H9 (cell line): ENCODE measurements around the gene OGG1. TPM values are rescaled to one million over a fixed set of nuclear protein-coding genes. Genes with fewer than 3 reads are reported as not detected.

Experiments used
- DNase-seq: peaks from one replicate; pipeline ENCODE4 v3.0.0-alpha.2; 2017
- H2AFZ ChIP-seq: one replicate; pipeline ENCODE4 v1.6.1; 2013; ENCODE audit warnings: mild to moderate bottlenecking, low read length, control low read depth, moderate library complexity
- H2AK5ac ChIP-seq: 2 replicates; pipeline ENCODE4 v1.6.1; 2013; ENCODE audit warnings: low read length, control low read depth, mixed read lengths; ENCODE audit not compliant: insufficient read length
- H2BK120ac ChIP-seq: one replicate; pipeline ENCODE4 v1.6.1; 2013; ENCODE audit warnings: low read depth, mild to moderate bottlenecking, low read length, control low read depth, inconsistent platforms; ENCODE audit not compliant: poor library complexity, severe bottlenecking
- H2BK12ac ChIP-seq: 2 replicates; pipeline ENCODE4 v1.6.1; 2013; ENCODE audit warnings: low read length, control low read depth, mixed read lengths, low read depth; ENCODE audit not compliant: insufficient read length
- H2BK15ac ChIP-seq: 2 replicates; pipeline ENCODE4 v1.6.1; 2013; ENCODE audit warnings: low read depth, low read length, control low read depth
- H2BK20ac ChIP-seq: one replicate; pipeline ENCODE4 v1.6.1; 2013; ENCODE audit warnings: low read depth, mild to moderate bottlenecking, low read length, control low read depth, inconsistent platforms; ENCODE audit not compliant: poor library complexity, severe bottlenecking
- H2BK5ac ChIP-seq: 2 replicates; pipeline ENCODE4 v1.6.1; 2013; ENCODE audit warnings: low read length, control low read depth, mixed read lengths; ENCODE audit not compliant: insufficient read length
- H3K14ac ChIP-seq: 2 replicates; pipeline ENCODE4 v1.6.1; 2013; ENCODE audit warnings: low read length, control low read depth; ENCODE audit not compliant: insufficient read depth
- H3K18ac ChIP-seq: 2 replicates; pipeline ENCODE4 v1.6.1; 2013; ENCODE audit warnings: low read depth, mild to moderate bottlenecking, mixed read lengths, low read length, control low read depth; ENCODE audit not compliant: insufficient read length
- H3K23ac ChIP-seq: 2 replicates; pipeline ENCODE4 v1.6.1; 2013; ENCODE audit warnings: low read length, control low read depth, mixed read lengths, low read depth; ENCODE audit not compliant: insufficient read length
- H3K23me2 ChIP-seq: 2 replicates; pipeline ENCODE4 v1.6.1; 2013; ENCODE audit warnings: low read depth, mild to moderate bottlenecking, mixed read lengths, low read length, control low read depth; ENCODE audit not compliant: insufficient read length, poor library complexity, severe bottlenecking
- H3K27ac ChIP-seq: 2 replicates; pipeline ENCODE4 v1.5.1; 2013; ENCODE audit warnings: low read length, control low read depth, mixed read lengths, low read depth; ENCODE audit not compliant: insufficient read length
- H3K27me3 ChIP-seq: 2 replicates; pipeline ENCODE4 v1.6.1; 2013; ENCODE audit warnings: low read length, control low read depth, inconsistent platforms; ENCODE audit not compliant: insufficient read depth
- H3K4ac ChIP-seq: 2 replicates; pipeline ENCODE4 v1.6.1; 2013; ENCODE audit warnings: low read depth, mild to moderate bottlenecking, control low read depth, inconsistent platforms, low read length, moderate library complexity
- H3K4me1 ChIP-seq: 2 replicates; pipeline ENCODE4 v1.6.1; 2013; ENCODE audit warnings: low read length, control low read depth, inconsistent platforms; ENCODE audit not compliant: insufficient read depth
- H3K4me2 ChIP-seq: 2 replicates; pipeline ENCODE4 v1.6.1; 2013; ENCODE audit warnings: low read length, control low read depth, mixed read lengths; ENCODE audit not compliant: insufficient read length, insufficient read depth
- H3K56ac ChIP-seq: 2 replicates; pipeline ENCODE4 v1.6.1; 2013; ENCODE audit warnings: low read depth, mild to moderate bottlenecking, mixed read lengths, low read length, control low read depth; ENCODE audit not compliant: insufficient read length
- H3K79me1 ChIP-seq: 2 replicates; pipeline ENCODE4 v1.6.1; 2013; ENCODE audit warnings: low read depth, mild to moderate bottlenecking, moderate library complexity, low read length, control low read depth, inconsistent platforms; ENCODE audit not compliant: insufficient read depth, poor library complexity, severe bottlenecking
- H3K79me2 ChIP-seq: 2 replicates; pipeline ENCODE4 v1.6.1; 2013; ENCODE audit warnings: low read length, control low read depth, inconsistent platforms; ENCODE audit not compliant: insufficient read depth
- H3K9ac ChIP-seq: 2 replicates; pipeline ENCODE4 v1.6.1; 2013; ENCODE audit warnings: low read length, control low read depth, mixed read lengths; ENCODE audit not compliant: insufficient read length; ENCODE audit errors: extremely low read depth
- H3K9me3 ChIP-seq: one replicate; pipeline ENCODE4 v1.6.1; 2013; ENCODE audit warnings: low read depth, low read length, inconsistent platforms; ENCODE audit not compliant: control insufficient read depth
- H3T11ph ChIP-seq: one replicate; pipeline ENCODE4 v1.6.1; 2013; ENCODE audit warnings: mild to moderate bottlenecking, low read length, control low read depth, inconsistent platforms
- H4K20me1 ChIP-seq: one replicate; pipeline ENCODE4 v1.6.1; 2013; ENCODE audit not compliant: control insufficient read depth, insufficient read length, insufficient read depth
- H4K5ac ChIP-seq: 2 replicates; pipeline ENCODE4 v1.6.1; 2013; ENCODE audit warnings: low read depth, mild to moderate bottlenecking, mixed read lengths, low read length, control low read depth; ENCODE audit not compliant: insufficient read length
- H4K8ac ChIP-seq: replicated peaks from 2 replicates; pipeline ENCODE4 v1.6.1; 2013; ENCODE audit warnings: low read length, control low read depth, mixed read lengths, low read depth; ENCODE audit not compliant: insufficient read length
- H4K91ac ChIP-seq: 2 replicates; pipeline ENCODE4 v1.6.1; 2013; ENCODE audit warnings: low read depth, mild to moderate bottlenecking, moderate library complexity, mixed read lengths, low read length, control low read depth; ENCODE audit not compliant: insufficient read length
- H3K27ac Mint-ChIP-seq, 3 experiments: 2 replicates in 2 of 3; 3 replicates in 1 of 3; pipeline ENCODE4 v1.8.0; 2020 to 2021; ENCODE audit warnings: mixed read lengths in 3 of 3, mild to moderate bottlenecking in 1 of 3, moderate library complexity in 1 of 3
- H3K27me3 Mint-ChIP-seq: 2 replicates; pipeline ENCODE4 v1.8.0; 2021; ENCODE audit warnings: low read depth, mild to moderate bottlenecking, moderate library complexity, mixed read lengths
- H3K36me3 Mint-ChIP-seq, 3 experiments: 2 replicates in 2 of 3; 3 replicates in 1 of 3; pipeline ENCODE4 v1.8.0; 2020 to 2021; ENCODE audit warnings: low read depth in 3 of 3, mixed read lengths in 3 of 3; ENCODE audit not compliant: insufficient read depth in 1 of 3
- H3K4me1 Mint-ChIP-seq, 2 experiments: 2 replicates each; pipeline ENCODE4 v1.8.0; 2020; ENCODE audit warnings: mixed read lengths in 2 of 2
- H3K4me3 Mint-ChIP-seq, 2 experiments: 2 replicates in 1 of 2; 3 replicates in 1 of 2; pipeline ENCODE4 v1.8.0; 2020 to 2021; ENCODE audit warnings: mild to moderate bottlenecking in 2 of 2, mixed read lengths in 2 of 2, moderate library complexity in 1 of 2
- H3K9me3 Mint-ChIP-seq, 2 experiments: 2 replicates in 1 of 2; 3 replicates in 1 of 2; pipeline ENCODE4 v1.8.0; 2020; ENCODE audit warnings: mild to moderate bottlenecking in 2 of 2, mixed read lengths in 2 of 2, moderate library complexity in 1 of 2
- CTCF ChIP-seq: fragments of 200-600 bp; sonication (generic); conservative IDR thresholded peaks from 3 replicates; pipeline ENCODE4 v1.8.0; 2021; ENCODE audit warnings: antibody characterized with exemption, mild to moderate bottlenecking
- WGBS: extraction: QIAGEN DNeasy Blood & Tissue Kit; methylation state at CpG from one replicate; pipeline ENCODE4 v1.1.7; 2013; ENCODE audit warnings: missing lambda C conversion rate, low lambda C conversion rate, mixed read lengths; ENCODE audit not compliant: insufficient read length; ENCODE audit errors: extremely low coverage; 5-methylcytosine and 5-hydroxymethylcytosine counted together
- total RNA-seq: library from RNA; stranded (reverse); gene quantifications from 2 replicates; pipeline ENCODE4 v1.2.1, GENCODE V29; 2021

The OGG1 gene
- total RNA-seq, 1 experiment from 2014 or later: 43.4 TPM

GRCh38 chr3:9754678-9755077 is 4.9 kb downstream of the OGG1 start:
- Histone ChIP-seq H3K4ac (no peak overlapping the region), H3K9me3 (no peaks in the 10 kb centered on the region), H3K9ac (no peak overlapping the region), H3K14ac (no peak overlapping the region), H2BK120ac (no peak overlapping the region), H2BK15ac (no peak overlapping the region), H4K91ac (no peak overlapping the region), H3K79me1 (no peaks in the 10 kb centered on the region), H4K20me1 (no peaks in the 10 kb centered on the region), H3K56ac (no peak overlapping the region), H3K27ac (no peak overlapping the region), H3K4me1 (no peaks in the 10 kb centered on the region), H2BK12ac (no peak overlapping the region), H2AK5ac (no peak overlapping the region), H4K5ac (no peak overlapping the region), H3K27me3 (no peaks in the 10 kb centered on the region), H2AFZ (no peak overlapping the region), H3K79me2 (no peaks in the 10 kb centered on the region), H3T11ph (no peak overlapping the region), H3K23ac (no peak overlapping the region), H2BK5ac (no peak overlapping the region), H3K4me2 (no peak overlapping the region), H4K8ac (no peak overlapping the region), H3K18ac (no peak overlapping the region), H2BK20ac (no peak overlapping the region), H3K23me2 (no peaks in the 10 kb centered on the region)
- TF ChIP-seq CTCF: no peak
- Mint-ChIP-seq H3K27me3 (no peaks in the 10 kb centered on the region; the same call in 1 of the 2 replicates), H3K4me3 (no peak overlapping the region), H3K36me3 (peaks cover 28 to 78% (median 71%) of the 10 kb centered on the region in 3 experiments), H3K9me3 (no peaks in the 10 kb centered on the region), H3K4me1 (peaks cover 6 to 7% of the 10 kb centered on the region in 2 experiments), H3K27ac (no peak overlapping the region)
- DNase-seq: no peak
- WGBS: no CpG with 5 or more reads among the region's 8 CpGs
